Smooth muscle cell (in vitro differentiated cells): Measurements from ENCODE around the gene HEBP2. TPM values are rescaled to one million over a fixed set of nuclear protein-coding genes. Genes with fewer than 3 reads are reported as not detected.

ENCODE experiments used
- DNase-seq: peaks from one replicate; lab custom pipeline; 2025; ENCODE audit not compliant: unreplicated experiment; lab: John Stamatoyannopoulos, UW
- H2AFZ ChIP-seq: fragments of 200-600 bp; sonication (generic); 2 replicates; pipeline ENCODE4 v1.6.0; 2016; ENCODE audit warnings: antibody characterized with exemption, low read depth, mild to moderate bottlenecking
- H3F3A ChIP-seq: fragments of 200-600 bp; sonication (generic); 2 replicates; pipeline ENCODE4 v1.6.0; 2017; ENCODE audit warnings: antibody characterized with exemption, low read depth
- H3K27ac ChIP-seq: fragments of 200-600 bp; sonication (generic); 2 replicates; pipeline ENCODE4 v1.5.1; 2016; ENCODE audit warnings: low read depth, mild to moderate bottlenecking
- H3K27me3 ChIP-seq: fragments of 200-600 bp; sonication (generic); 2 replicates; pipeline ENCODE4 v1.6.1; 2016; ENCODE audit warnings: low read depth, mild to moderate bottlenecking
- H3K36me3 ChIP-seq: fragments of 200-600 bp; sonication (generic); 2 replicates; pipeline ENCODE4 v1.5.1; 2016; ENCODE audit warnings: low read depth
- H3K4me1 ChIP-seq: fragments of 200-600 bp; sonication (generic); 2 replicates; pipeline ENCODE4 v1.5.1; 2016; ENCODE audit warnings: low read depth
- H3K4me2 ChIP-seq: fragments of 200-600 bp; sonication (generic); 2 replicates; pipeline ENCODE4 v1.6.0; 2016; ENCODE audit warnings: mild to moderate bottlenecking
- H3K4me3 ChIP-seq: fragments of 200-600 bp; sonication (generic); 2 replicates; pipeline ENCODE4 v1.5.1; 2016; ENCODE audit warnings: mild to moderate bottlenecking
- H3K79me2 ChIP-seq: fragments of 200-600 bp; sonication (generic); 2 replicates; pipeline ENCODE4 v1.6.0; 2016; ENCODE audit warnings: low read depth, mild to moderate bottlenecking
- H3K9ac ChIP-seq: fragments of 200-600 bp; sonication (generic); 2 replicates; pipeline ENCODE4 v1.6.0; 2016; ENCODE audit warnings: low read depth
- H3K9me3 ChIP-seq: fragments of 200-600 bp; sonication (generic); replicated peaks from 2 replicates; pipeline ENCODE4 v1.5.1; 2016; ENCODE audit warnings: low read depth
- H4K20me1 ChIP-seq: fragments of 200-600 bp; sonication (generic); 2 replicates; pipeline ENCODE4 v1.6.0; 2016; ENCODE audit warnings: low read depth
- CTCF ChIP-seq: fragments of 200-600 bp; sonication (generic); IDR thresholded peaks from 2 replicates; pipeline ENCODE4 v1.5.1; 2017; ENCODE audit warnings: borderline replicate concordance, mild to moderate bottlenecking, antibody characterized with exemption; ENCODE audit not compliant: insufficient read depth, poor library complexity, severe bottlenecking
- WGBS: methylation state at CpG from one replicate; pipeline ENCODE4 v1.1.7; 2016; ENCODE audit warnings: low lambda C conversion rate; 5-methylcytosine and 5-hydroxymethylcytosine counted together
- polyA plus RNA-seq: library from polyadenylated mRNA; unstranded; fragments of >200 nt; fragmentation: Nextera tagmentation; extraction: Ambion mirVana; gene quantifications from 2 replicates; pipeline ENCODE4 v1.2.1, GENCODE V29; 2016
- total RNA-seq: library from RNA; depleted of rRNA; stranded (reverse); fragments of >200 nt; gene quantifications from 2 replicates; pipeline ENCODE4 v1.2.3, GENCODE V29; 2014

The HEBP2 gene
- total and polyA plus RNA-seq, 2 experiments from 2014 or later = 54.4 to 87.0 TPM

GRCh38 chr6:138382498-138383265, 21.3 kb upstream of the HEBP2 start:
- no peak for DNase-seq
- WGBS = 80% methylated on average over 8 of the region's 8 CpGs
- Histone ChIP-seq H3K36me3 (no peaks in the 10 kb centered on the region), H3K4me2 (no peak overlapping the region), H3F3A (no peaks in the 10 kb centered on the region), H3K4me1 (no peaks in the 10 kb centered on the region), H3K9me3 (no peaks in the 10 kb centered on the region), H4K20me1 (no peaks in the 10 kb centered on the region), H2AFZ (no peak overlapping the region), H3K27ac (no peak overlapping the region), H3K9ac (no peak overlapping the region), H3K4me3 (no peak overlapping the region), H3K27me3 (no peaks in the 10 kb centered on the region), H3K79me2 (no peaks in the 10 kb centered on the region)
- no peak for TF ChIP-seq CTCF

GRCh38 chr6:138383776-138384175, 20.2 kb upstream of the HEBP2 start:
- Histone ChIP-seq H3K9ac (no peak overlapping the region), H3K4me2 (no peak overlapping the region), H3K79me2 (no peaks in the 10 kb centered on the region), H3K4me3 (no peak overlapping the region), H3F3A (no peaks in the 10 kb centered on the region), H3K4me1 (no peaks in the 10 kb centered on the region), H4K20me1 (no peaks in the 10 kb centered on the region), H3K27me3 (no peaks in the 10 kb centered on the region), H3K9me3 (no peaks in the 10 kb centered on the region), H3K36me3 (no peaks in the 10 kb centered on the region), H2AFZ (no peak overlapping the region), H3K27ac (no peak overlapping the region)
- DNase-seq = no peak
- no peak for TF ChIP-seq CTCF
- 61% methylated on average over 3 of the region's 3 CpGs for WGBS

- Histone ChIP-seq H3K36me3 (no peaks in the 10 kb centered on the region), H3K9ac (no peak overlapping the region), H3K27me3 (no peaks in the 10 kb centered on the region), H3K4me1 (no peaks in the 10 kb centered on the region), H2AFZ (no peak overlapping the region), H4K20me1 (no peaks in the 10 kb centered on the region), H3K27ac (no peak overlapping the region), H3K9me3 (no peaks in the 10 kb centered on the region), H3K4me2 (no peak overlapping the region), H3F3A (no peaks in the 10 kb centered on the region), H3K79me2 (no peaks in the 10 kb centered on the region), H3K4me3 (no peak overlapping the region)
- WGBS = 86% methylated on average over 3 of the region's 3 CpGs
- no peak for DNase-seq
- TF ChIP-seq CTCF = no peak
Observed at GRCh38 chr6:138386897-138387296, 17.1 kb upstream of the HEBP2 start.
